A172 (cell line): Measurements from ENCODE around the gene EME2. TPM values are rescaled to one million over a fixed set of nuclear protein-coding genes. Genes with fewer than 3 reads are reported as not detected.
"Not testable (repeated sequence)": the region's sequence is repeated elsewhere in the genome, so short reads cannot be mapped to it uniquely, and the experiment has no call there.

Experiments used
- DNase-seq: peaks from one replicate; pipeline ENCODE4 v3.0.0-alpha.2; 2015; ENCODE audit warnings: low spot score
- total RNA-seq: library from RNA; depleted of rRNA; stranded (reverse); fragments of >200 nt; shearing (Covaris generic); gene quantifications from 2 replicates; pipeline ENCODE4 v1.2.3, GENCODE V29; 2014

EME2 gene
- total RNA-seq, 1 experiment from 2014 or later = 15.8 TPM

DNA sequence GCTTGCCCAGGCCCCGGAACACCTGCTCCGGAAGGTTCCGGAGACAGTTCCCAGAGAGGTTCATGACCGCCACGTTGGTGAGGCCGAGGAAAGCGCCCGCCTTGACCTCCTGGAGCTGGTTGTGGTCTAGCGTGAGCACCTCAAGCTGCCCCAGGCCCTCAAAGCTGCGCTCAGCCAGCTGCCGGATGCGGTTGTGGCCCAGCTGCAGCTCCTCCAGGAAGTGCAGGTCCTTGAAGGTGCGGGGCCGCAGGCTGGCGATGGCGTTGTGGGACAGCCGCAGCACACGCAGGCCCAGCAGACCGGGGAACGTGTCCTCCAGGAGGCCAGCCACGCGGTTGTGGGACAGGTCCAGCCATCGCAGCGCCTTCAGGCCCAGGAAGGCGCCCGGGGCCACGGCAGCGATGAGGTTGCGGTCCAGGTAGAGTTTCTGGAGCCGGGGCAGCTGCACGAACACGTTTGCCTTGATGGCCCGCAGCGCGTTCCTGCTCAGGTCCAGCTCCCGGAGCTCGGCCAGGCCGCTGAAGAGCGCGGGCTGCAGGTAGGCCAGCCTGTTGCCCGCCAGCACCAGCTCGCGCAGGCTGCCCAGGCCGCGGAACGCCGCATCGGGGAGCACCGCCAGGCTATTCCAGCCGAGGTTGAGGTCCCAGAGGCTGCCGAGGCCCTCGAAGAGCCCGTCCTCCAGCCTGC lies 18.8 kb downstream of the EME2 start:
- no peak for DNase-seq

DNA sequence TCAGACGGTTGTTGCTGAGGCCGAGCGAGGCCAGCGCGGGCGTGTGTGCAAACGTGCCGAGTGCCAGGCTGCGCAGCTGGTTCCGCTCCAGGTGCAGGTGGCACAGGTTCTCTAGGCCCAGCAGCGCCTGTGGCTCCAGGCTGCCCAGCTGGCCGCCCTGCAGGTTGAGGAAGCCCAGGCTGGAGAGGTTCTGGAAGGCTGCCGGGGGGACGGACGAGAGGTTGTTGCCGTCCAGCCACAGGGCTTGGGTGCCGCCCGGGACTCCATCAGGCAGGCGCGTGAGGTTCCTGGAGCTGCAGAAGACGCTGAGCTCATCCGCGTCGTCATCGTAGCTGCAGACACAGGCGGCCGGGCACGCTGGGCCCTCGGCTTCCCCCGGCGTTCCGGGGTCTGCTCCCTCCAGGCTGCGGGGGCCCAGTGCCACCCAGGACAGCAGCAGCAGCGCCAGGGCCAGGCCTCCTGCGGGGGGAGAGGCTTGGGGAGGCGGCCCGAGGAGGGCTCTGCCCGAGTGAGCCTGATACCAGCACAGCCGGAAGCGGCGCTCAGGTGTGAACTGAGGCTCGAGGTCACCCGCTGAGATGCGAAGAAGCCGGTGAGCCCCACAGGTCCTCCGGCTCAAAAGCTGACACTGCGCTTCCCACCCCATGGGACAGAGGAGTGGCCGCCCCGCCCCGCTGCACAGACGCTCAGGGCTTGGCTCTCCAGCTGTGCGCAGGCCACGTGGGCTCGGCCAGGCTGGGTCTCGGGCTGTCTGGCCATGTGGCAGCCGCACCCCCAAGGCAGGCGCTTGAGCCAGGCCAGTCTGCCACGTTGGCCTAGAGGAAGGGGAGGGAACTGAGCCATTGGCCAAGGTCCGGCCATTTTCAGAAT lies 19.6 kb downstream of the EME2 start:
- DNase-seq = no peak

- no peak for DNase-seq
These were observed 20.4 kb downstream of the EME2 start for GRCh38 chr16:1792836-1793577.

GRCh38 chr16:1793578-1794220 lies 21.1 kb downstream of the EME2 start, which contains the start of gene IGFALS:
Gene IGFALS (minus strand): TSS chr16:1793705. CDS start chr16:1793652, 53 bp downstream.
- no peak for DNase-seq

- DNase-seq = no peak
These were observed 21.7 kb downstream of the EME2 start for GRCh38 chr16:1794221-1794871.

DNA sequence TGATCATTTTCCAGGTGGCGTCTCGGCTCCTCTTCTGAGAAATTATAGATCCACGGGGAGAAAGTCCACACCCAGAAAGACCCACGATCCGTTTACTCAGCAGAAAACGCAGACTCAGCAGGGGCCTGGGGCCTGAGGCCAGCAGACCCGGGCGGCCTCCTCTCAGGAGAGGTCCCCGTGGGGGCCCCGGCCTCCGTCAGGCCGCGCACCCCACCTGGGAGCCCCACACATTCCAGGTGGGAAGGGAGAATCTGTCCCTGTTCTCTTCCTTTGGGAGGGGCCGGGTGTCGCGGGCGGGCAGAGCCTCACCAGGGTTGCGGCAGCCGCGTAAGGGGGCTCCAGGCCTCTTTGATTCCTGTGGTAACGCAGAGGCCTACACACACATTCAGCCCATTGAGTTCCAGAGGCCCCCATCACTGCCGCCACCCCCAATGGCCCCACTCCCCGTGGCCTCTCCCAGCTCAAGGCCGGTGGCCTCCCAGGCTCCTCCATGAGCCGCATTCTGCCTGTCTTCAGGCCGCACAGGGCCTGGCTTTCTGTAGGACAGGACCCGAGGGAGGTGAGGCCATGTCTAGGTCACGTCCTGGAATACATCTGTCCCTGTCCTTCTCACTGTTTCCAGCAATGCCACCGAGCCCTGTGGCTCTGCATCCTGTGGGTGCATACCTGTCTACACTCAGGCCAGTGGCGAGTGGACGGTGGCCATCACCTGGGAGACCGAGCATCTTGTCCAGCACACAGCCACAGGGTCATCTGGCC lies 22.5 kb downstream of the EME2 start:
- DNase-seq = no peak

- DNase-seq = not testable (repeated sequence)
These were observed 26.7 kb downstream of the EME2 start for GRCh38 chr16:1799263-1799662.

DNA sequence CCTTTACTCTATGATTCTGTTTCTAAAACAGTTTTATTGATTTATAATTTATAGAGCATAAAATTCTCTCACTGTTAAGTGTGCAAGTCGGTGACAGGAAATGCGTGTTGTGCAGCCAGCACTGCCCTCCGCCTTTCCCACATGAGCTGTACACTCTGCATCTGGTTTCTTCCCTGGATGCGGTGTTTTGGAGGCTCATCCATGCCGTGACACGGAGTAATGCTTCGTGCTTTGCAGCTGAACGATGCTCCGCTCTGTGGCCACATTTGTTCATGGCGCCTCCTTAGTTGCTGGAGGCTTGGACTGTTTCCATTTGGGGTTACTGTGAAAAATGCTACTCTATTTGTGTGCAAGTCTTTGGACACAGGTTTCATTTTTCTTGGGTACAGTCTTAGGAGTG lies 28.1 kb downstream of the EME2 start:
- DNase-seq = no peak

GRCh38 chr16:1807626-1808025 lies 35.0 kb downstream of the EME2 start:
- DNase-seq = no peak

GRCh38 chr16:1808691-1809090 lies 36.1 kb downstream of the EME2 start:
- no peak for DNase-seq

DNA sequence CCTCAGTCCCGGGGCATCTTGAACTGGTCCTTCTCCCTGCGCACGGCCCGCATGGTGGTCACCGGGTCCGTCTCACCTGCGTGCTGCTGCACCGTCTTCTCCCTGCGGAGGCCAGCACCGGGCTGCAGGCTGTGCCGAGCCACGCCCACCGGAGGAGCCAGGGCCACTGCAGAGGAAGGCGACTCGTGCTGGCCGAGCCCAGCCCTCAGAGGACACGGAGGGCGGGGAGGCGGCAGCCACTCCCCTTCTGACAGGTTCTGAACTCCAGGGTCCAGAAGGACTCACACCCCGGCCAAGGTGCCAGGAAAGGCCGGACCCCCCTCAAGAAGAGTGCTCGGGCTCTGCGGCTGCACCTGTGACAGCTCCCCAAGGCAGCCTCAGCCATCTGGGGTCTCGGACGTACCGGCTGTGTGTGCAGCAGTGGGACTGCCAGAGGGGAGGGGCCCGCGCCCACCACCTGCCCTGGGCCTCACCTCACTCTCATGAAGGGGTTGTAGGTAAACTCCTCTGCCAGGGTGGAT lies 36.7 kb downstream of the EME2 start:
- DNase-seq = no peak

DNA sequence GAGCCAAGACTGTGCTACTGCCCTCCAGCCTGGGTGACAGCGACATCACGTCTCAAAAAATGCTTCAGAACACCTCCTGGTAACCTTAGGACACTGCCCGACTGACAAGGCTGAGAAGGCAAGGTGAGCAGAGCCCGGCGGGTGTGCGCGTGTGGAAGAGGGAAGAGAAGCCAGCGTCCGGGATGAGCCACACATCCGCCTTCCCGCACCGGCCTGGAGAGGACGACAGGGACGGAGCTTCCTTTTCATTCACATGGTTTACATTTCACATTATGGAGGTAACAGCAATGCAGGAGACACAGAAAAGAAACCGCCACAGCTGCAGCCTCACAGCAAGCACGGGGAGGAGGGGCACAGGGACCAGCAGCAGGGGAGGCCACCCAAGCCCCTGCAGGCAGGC lies 37.5 kb downstream of the EME2 start:
- DNase-seq = no peak

GRCh38 chr16:1810536-1810935 lies 37.9 kb downstream of the EME2 start:
- DNase-seq = no peak

DNA sequence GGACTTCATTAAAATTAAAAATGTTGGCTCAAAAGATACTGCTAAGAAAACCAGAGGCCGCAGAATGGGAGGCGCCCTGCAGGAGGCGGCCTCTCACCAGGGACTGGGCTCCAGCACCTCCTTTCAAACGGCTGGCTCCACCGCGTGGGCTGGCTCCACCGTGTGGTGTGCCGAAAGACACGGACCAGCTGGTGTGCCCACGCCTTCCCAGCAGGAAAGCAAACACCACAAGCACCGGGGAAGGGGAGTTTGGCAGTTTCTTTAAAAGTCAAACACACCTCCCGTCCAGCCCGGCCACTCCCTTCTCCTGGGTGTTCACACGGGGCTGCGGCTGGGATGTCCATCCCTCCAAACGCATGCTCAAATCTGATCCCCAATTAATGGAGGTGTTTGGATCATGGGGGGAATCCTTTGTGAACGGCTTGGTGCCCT lies 40.1 kb downstream of the EME2 start:
- DNase-seq = peak; percentile 69

- DNase-seq = no peak
These were observed 42.9 kb downstream of the EME2 start for GRCh38 chr16:1815461-1815860.

DNA sequence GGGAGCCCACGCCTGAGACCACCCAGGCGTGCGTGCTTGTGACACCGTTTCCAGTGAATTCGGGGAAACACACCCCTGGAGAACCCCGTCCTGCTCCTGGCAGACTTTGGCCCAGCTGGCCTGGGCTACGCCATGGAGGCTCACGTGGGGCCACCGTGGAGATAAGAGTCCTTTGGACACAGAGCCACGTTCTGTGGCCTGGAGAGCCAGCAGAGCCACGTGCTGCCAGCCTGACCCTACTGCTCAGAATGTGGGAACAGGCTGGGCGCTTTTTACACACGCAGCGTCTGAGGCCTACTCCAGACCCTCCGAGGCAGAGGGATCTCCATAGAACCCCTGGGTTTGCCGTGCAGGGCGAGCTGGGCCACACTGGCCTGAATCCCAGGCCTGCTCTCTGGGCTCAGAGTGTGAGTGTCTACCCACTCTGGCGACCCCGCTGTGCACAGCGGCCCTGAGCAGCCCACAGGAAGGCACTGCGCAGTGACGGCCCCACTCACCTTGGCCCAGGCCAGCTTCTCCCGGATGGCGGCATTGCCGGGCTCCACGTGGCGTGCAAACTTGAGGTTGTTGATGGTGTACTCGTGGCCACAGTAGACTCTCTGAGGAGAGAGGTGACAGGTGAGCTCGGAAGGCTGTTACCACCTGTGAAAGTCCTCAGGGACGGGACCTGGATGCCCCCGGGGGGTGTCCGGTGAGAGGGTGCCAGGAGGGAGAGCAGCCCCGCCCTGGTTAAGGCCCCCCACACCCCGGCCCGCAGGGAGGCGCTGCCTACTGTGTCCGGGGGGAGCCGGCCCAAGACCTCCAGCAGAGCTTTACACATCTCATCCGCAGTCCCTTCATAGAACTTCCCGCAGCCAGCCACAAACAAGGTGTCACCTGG lies 44.0 kb downstream of the EME2 start:
- no peak for DNase-seq

DNA sequence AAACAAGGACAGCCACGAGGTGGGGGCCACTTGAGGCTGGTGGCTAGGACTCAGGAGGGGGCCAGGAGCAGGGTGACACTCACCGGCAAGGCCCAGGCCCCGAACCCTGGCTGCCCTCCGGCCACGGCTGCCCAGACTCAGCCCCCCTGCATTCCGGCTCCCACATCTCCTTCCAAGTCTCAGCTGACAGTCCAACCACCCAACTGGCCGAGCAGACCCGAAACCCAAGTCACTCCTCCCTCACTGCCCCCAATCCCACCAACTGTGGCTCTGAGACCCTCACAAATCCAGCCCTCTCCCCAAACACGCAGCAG lies 44.6 kb downstream of the EME2 start:
- no peak for DNase-seq

DNA sequence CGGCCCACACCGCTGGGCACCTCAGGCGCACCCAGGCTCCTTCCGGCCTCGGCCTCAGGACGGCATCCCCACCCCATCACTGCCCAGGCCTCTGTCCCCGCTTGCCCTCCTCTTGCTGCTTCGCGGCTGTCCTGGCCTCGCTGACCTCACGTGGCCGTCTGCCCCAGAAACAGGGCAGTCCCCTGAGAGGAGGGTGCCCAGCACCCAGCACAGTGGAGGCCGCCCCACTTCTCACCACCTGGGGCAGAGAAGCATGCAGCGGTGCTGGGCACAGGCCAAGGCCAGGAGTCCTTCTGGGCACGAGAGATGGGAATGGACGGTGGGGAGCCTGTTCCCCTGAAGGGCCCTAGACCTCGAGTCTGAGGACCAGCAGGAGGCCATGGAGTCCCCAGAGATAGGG lies 45.1 kb downstream of the EME2 start:
- no peak for DNase-seq

DNA sequence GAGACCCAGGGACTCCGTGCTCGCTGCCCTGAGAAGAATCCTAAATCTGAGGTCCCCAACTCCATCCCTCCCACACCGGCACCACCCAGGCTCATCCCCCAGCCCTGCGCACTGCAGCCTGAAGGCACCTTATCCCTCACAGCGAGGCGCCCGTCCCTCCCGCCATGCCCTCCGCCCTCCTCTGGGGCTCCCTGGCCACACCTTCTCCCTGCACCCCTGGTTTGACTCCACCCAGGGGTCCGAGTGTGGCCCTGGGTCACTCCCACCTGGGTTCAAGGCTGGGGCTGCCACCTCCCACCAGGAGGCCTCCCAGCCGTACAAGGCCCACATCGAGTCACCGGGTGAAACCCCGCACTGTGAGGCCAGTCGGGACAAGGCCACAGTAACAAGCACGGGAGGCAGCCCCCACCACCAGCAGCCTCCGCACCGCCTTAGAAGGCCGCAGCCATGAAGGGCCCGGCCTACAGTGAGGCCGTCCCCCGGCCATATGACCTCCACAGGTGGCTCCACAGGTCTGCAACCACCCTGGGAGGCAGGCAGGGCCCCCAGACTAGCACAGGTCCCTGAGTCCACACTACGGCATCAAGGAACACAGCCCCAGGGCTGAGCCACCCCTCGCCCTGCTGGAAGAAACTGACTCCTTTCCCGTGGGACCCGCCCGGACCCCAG lies 45.7 kb downstream of the EME2 start:
- no peak for DNase-seq
